ENCODE data around the gene ATG4B.
A peak's percentile ranks its signal among the peaks of the same experiment; 100 is the strongest.

Gene ATG4B

DNA sequence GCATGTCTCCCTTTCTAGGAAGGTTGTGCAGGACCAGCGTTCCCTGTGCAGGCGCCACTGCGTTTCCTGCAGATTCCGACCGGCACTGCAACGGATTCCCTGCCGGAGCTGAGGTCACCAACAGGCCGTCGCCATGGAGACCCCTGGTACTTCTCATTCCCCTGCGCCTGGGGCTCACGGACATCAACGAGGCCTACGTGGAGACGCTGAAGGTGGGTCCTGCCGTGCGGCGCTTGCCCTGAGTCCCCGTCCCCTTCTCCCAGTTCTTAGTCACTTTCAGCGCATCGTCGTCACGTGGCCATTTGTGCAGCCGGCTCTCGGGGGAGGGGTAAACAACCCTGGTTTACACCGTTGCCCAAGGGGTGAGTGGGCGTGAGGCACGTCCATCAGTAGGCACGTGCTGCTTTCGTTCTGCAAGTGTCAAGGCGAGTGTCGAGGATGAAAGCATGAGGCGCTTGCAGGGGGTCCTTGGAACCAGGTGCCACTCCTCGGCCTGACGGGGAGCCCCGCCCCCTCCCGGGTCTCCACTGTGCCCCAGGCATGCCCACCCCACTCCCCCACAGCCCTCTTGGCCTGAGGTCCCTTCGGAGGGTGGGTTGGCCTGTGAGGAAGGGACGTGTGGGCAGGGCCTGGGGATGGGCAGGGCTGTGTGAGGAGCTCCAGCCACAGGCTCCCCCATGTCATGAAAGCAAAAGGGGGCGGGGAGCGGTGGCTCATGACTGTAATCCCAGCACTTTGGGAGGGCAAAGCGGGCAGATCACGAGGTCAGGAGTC is 29.3 kb downstream of the ATG4B start:
- no peak for DNase-seq (ENCODE audit: low read depth)

DNA sequence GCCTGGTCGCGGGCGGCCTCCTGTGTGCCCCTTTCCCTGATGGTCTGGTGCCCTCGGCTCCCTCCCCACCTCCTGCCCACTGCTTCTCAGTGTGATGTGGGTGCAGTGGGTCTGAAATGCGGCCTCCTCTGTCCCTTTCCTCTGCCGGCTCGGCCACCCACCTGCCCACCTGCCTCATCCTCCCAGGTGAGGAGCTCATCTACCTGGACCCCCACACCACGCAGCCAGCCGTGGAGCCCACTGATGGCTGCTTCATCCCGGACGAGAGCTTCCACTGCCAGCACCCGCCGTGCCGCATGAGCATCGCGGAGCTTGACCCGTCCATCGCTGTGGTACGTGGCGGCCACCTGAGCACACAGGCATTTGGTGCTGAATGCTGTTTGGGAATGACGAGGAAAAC is 30.9 kb downstream of the ATG4B start:
- no peak for DNase-seq (ENCODE audit: low read depth)

DNA sequence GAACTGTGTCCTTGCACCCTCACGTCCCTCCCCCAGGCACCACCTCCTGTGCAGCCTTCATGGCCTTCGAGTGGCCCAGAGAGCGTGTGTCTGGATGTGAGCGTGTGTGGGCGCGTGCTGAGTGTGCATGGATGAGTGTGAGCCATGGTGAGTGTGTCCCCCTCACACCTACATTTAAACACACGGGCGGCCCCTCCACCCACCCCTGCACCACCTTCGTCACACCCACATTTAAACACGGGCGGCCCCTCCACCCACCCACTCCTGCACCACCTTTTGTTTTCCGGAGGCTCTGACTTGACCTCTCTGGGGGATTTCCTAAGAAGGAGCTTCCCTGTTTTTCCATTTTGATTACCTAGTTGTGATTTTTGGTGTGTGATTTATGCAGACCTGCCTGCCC is 31.3 kb downstream of the ATG4B start:
- DNase-seq (ENCODE audit: low read depth) = no peak

DNA sequence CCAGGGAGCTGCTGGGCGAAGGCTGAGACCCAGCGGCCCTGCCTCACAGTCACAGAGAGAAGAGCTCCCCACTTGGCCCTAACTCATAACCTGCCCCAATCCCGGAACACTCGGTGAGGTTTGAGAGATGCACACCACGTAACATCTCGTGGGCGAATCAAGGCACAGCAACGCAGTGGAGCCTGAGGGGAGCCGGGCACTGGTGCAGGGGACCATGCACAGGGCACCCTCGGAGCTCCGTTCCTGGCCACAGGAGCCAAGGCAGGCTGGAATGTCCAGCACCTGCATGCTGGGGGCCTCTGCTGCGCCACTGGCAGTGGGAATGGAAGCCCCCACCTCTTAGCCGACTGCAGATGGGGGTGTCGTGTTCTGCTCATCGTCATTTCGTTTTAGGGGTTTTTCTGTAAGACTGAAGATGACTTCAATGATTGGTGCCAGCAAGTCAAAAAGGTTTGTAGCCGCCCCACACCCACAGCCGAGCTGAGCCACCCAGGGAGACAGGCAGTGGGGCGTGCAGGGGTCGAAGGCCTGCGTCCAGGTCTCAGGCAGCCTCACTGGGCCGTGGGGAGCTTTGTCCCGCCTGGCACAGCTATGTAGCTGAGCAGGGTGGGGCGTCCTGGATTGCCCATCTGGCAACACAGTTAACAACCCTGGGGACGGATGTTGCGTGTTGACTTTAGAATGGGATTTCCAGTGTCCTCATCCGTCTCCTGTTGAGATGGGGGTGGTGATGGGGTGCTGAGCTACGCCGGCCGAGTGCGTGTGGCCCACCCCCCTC is 33.0 kb downstream of the ATG4B start:
- DNase-seq (ENCODE audit: low read depth) = no peak

DNA sequence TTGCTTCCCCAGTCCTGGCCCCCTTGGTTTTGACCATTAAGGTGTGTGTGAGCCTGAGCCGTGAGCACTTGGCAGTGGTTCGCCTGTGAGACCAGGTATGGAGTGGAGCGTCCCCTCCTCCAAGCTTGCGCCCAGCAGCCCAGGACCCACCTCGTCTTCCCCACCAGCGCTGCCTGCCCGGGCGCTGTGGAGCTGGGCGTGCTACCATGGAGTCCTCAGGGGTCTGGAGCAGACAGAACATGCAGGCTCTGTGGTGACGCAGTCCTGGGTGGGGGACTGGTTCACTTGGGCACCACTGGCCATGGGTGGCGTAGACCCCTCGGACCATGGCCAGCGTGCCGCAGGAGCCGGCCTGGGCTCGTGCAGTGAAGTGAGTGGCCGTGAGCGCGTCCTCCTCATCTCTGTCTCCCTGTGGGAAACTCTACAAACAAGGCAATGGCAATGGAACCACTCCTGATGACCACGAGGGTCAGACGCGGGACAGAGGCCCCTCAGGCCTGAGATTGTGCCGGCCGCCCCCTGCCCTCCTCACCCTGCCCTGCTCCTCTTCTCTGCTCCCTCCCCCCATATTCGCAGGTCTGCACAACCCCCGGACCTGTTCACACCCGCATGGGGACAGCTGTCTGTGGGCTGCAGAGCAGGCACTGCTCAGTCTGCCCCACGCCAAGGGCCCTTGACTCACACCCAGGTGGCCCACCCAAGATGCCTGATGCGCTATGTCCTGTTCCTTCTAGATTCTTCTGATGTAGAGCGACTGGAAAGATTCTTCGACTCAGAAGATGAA is 34.2 kb downstream of the ATG4B start:
- no peak for DNase-seq (ENCODE audit: low read depth)

DNA sequence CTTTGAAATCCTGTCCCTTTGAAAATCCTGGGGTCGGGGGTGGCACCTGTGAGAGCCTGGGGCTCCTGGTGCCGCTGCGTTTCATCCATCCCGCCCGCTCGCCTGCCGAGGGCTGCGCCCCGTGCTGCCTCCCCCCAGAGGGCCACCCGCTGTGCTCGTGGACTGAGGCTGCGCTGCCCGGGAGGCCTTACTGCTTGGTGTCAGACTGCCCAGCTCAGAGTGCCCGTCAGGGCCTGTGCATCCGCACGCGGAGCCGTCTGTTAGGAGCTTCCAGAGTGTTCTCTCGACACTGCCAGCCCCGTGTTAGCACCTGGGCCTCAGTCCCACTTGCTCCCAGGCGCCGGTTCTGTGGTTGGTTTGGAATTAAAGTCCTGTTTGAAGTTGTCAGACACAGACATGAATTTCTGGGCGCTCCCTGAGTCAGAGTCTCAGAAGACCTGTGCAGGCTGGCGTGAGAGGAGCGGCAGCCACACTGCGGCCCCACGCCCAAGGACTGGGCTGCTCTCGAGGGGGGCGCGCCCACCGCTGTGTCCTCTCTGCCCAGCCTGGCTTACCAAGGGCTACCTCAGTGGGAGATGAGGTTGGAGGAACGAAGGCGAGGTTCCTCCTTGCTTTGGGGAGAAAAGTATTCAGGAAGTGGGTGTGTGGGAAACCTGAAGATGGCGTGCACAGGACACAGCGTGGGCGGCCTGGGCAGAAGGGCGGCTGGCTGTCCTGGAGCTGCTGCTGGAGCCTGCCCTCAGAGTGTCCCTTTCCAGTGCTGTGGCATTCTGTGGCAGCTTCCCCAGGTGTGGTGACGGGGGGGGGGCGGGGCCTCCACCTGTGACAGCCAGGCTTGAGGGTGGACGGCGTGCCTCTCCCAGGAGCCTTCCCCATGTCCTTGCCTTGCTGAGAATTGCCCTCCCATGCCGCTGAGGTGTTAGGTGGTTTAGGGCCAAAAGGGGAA is 35.0 kb downstream of the ATG4B start:
- DNase-seq (ENCODE audit: low read depth) = no peak

DNA sequence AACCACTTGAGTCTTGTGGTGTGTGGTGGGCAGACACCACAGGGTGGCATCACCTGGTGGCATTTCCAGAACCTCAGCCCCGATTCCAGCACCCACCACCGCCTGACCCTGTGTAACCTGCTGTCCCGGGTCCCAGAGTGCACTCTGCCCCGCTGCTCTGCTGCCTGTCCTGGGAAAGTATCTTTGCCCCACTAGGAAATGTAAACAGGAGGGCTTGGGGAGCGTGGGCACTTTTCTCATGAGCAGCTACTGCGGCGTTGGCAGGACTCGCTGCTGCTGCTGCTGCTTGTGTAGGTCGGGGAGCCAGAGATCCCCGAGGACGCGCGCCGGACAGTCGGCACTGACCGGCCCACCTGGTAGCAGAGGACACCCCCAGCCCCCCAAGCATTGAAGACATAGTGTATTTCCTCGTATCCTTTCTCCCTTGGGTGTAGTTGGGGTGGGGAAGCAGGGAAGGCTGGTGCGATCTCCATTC is 35.7 kb downstream of the ATG4B start:
- DNase-seq (ENCODE audit: low read depth) = no peak

DNA sequence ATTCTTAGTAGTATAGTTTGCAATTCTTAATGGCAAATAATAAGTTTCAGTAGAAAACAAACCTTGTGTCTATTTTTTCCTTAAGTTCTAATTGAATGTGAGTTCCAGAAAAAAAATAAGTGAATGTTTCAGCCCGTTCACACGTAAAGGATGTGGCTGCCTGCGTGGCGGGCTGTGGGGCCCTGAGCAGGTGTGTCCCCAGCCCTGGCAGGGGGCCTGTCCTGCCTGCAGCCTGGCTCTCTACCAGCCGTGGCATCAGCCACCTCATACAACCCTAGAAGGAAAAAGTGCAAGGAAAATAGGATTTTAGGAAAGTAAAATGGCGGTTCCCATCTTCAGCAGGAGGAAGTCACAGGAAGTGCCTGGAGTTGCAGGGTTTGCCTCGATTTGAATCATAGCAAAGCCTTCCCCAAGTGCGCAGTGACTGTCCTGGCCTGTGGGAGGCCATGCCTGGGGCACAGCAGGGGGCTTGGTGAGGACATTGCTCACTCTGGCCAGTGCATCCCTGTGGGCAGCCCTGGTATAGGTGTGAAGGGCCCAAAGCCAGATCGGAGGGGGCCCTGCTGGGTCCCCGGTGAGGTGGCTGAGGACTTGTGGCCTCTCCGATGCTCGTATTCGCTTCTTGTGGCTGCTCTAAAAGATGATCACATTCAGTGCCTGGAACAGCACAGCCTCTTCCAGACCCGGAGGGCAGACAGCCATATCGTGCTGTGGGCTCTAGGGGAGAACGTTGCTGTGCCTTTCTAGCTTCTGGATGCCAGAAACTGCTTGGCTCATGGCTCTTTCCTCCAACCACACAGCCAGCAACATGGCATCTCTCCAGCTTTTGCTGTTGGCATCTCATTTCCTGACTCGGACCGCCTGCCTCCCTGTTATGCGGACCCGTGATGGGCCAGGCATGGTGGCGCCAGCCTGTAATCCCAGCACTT is 36.6 kb downstream of the ATG4B start:
- no peak for DNase-seq (ENCODE audit: low read depth)

DNA sequence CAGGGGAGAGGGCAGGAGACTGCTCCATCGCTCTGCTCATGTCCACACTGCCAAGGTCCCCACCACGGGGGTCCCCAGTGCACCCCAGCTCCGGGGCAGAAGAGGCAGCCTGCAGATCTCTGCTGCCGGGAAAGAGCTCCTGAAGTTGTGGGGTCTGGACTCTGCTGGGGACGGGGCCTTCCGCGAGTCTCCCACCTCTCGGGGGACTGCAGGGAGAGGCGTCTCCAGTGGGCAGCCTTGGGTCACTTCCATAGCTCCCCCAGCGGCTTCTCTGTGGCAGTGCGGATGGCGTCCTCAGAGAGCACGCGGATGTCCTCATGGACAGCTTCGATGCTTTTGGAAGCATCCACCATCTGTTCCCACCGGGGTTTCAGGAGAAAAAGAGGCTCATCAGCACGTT is 38.4 kb downstream of the ATG4B start:
- DNase-seq (ENCODE audit: low read depth) = no peak

DNA sequence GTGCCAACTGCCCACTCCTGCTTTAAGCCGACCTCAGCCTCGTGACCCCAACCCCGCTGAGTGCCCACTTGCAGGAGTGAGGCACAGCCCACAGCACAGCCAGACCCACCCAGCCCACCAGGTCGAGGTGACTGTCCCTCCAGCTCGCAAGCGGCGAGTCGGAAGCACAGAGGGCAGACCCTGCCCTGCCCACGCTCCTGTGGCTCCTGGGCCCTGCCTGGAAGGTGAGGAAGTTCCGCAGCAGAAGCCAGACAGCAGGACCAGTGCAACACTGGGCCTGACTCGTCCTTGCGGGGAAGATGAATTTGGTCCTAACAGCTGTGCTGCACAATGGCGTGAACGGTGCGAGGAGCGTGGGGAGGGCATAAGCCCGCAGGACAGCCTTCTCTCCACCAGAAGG is 39.2 kb downstream of the ATG4B start:
- no peak for DNase-seq (ENCODE audit: low read depth)

DNA sequence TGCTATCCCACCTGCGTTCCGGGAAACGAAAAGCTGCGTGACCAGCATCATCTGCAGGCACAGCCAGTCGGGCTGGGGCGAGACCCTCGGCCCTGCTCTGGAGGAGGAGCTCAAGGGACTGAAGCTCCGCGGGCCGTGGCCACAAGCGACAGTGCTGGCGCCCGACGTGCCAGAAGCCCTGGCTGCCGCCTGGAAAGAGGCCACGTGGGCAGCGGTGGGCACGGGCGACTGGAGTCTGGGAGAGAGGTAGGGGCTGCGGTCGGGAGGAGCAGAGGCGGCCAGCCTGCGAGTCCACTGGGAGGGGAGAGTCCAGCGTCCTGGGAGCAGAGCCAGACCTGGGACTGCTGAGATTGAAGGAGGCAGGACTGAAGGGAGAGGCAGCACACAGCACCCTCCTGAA is 39.9 kb downstream of the ATG4B start:
- no peak for DNase-seq (ENCODE audit: low read depth)

DNA sequence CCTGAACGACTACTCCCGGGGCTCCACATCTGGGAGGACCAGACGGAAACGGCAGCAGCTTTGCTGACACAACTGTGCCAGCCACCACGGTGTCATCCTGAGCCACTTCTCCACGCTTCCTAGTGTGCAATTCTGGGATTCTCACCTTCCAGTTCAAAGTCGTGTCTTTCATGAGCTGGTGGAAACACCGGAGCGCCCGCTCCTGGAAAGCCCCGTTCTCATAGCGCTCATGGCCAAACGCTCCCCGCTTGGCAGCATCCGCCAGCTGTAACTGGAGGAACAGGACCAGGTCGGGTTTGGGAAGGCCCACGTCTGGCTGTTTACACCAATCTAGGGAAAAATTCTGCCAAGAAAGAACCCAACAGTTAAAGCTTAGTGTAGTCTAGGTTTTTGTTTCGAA is 40.8 kb downstream of the ATG4B start:
- no peak for DNase-seq (ENCODE audit: low read depth)

DNA sequence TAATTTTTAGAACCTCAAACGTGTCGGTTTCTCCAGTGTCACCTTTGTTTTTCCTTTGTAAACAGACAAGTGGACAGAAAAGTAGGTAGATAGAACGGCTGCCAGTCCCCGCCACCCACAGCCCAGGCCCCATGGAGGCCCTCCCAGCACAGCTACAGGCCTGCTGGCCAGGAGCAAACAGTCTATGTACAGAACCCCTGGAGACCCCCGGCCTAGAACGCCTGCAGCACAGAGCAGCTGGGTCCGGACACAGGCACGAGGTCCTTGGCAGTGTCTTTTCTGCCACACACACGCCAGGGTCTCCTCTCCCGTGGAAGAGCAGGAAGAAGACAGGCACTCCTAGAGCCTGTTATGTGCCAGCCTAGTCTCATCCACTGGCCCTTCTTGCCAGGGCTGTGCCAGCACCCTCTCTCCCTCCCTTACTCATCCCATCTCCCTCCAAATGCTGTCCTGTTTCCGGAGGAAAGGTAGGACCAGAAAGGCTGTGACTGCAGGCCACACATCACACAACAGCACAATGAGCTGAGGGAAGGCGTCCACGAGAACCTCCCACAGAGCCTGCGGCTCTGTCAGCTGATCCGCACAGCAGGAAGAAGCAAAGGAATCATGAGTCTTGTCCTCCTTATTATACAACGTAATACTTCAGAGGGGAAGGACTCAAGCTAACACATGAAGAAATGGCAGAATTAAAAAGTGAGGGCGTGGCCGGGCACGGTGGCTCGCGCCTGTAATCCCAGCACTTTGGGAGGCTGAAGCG is 41.5 kb downstream of the ATG4B start:
- DNase-seq (ENCODE audit: low read depth) = no peak

DNA sequence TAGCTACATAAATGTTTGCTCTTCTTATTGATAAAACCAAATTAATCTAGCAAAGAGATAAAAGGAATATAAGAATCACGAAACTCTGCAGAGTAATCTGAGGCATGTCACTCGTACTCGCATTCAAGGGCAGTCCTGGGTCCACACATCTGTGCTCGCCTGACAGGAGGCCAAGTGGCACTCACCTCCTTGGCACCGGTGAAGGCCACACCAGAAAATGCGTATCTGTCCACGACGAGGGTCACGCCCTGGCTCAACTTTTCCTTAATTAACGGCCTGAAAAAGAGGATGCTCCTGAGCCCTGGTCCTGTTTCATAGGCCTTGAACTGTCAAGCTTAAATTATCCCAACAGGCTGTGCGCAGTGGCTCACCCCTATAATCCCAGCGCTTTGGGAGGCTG is 42.6 kb downstream of the ATG4B start:
- no peak for DNase-seq (ENCODE audit: low read depth)

DNA sequence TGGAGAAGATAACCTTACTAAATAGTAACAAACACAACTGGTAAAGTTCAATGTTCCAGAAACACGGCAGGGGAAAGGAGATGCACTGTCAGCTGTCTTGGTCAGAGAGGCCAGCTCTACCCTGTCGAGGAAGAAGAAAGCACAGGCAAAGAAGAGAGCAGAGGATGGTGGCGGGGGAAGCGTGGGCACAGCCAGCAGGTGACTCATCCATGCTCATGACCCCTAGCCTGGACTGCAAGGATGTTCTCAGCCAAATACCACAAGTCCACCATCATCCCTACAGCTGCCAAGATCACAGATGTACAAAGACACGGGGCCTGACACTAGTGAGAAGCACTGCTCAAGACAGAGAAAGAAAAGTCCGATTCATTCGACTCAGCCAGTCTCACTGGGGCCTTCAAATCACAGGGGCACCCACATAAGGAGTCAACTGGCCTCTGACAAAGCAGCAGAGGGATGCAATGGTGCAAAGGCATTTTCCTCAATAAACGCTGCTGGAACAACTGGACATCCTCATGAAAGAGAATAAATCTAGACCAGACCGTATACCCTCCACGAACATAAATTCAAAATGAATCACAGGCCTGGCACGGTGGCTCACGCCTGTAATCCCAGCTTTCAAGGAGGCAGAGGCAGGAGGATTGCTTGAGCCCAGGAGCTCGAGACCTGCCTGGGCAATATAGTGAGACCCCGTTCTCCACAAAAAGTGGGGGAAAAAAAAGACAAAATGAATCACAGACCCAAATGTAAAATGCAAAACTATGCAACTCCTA is 43.5 kb downstream of the ATG4B start:
- no peak for DNase-seq (ENCODE audit: low read depth)

DNA sequence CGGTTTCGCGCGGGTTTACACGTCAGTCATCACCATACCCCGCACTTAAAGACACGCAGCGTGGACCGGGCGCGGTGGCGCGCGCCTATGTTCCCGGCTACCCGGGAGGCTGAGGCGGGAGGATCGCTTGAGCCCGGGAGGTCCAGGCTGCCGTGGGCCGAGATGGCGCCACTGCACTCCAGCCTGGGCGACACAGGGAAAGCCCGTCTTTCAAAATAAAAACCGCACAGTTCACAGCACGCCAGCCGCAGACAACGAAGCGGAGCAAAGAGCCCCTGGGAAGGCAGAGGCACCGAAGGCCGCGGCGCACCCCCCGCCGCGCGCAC is 48.8 kb downstream of the ATG4B start:
- DNase-seq (ENCODE audit: low read depth) = no peak

DNA sequence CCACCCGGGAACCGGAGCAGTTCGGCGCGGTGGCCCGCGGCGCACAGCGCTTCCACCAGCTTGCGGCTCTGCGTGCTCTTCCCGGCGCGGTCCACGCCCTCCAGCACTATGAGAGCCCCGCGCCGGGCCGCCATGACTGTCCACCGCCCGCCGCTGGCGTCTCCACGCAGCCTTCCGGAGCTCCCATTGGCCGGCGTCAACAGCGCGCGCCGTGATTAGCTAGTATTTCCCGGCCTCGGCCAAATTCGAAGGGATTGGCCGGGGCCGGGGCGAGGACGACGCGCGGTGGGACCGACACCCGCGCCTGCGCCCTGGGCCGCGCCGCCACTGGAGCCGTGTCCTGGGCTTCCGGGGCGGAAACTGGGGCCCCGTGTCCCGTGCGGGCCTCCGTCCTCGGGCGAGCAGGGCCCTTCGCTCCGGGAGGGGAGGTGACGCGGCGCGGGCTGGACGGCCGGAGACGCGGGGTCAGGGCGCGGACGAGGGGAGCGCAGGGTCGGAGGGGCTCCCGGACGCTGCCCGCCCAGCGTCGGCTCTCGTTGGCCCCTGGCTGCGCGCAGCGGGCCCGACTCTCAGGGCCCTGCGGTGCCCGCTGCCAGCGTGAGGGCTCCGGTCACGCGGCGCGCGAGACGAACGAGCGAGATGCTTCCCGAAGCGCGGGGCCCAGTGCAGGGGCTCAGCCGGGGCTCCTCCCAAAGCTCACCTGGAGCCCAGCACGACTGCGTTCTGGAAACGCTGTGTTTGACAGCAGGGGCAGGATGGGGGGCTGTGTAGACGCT is 49.3 kb downstream of the ATG4B start, which contains the start of gene DTYMK:
Gene DTYMK, minus strand, starts transcription at position 166 of the 776 bp plus-strand sequence. Its CDS starts 32 bp downstream, at position 134.
- peak; percentile 96 for DNase-seq (ENCODE audit: low read depth)

DNA sequence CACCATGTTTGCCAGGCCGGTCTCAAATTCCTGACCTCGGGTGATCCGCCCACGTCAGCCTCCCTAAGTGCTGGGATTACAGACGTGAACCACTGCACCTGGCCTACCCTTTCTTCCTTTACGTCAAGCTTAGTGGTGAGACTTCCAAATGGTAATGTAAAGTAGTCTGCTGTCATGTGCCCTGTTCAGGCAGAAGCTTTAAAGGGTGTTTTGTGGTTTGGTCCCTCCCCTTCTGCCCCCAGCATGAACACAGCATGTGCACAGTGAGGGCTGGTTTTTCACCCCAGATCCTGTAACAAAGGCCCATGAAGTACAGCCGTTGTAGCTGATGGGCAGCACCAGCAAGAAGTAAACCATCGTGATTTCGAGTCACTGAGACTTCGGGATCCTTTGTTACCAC is 51.8 kb downstream of the ATG4B start:
- DNase-seq (ENCODE audit: low read depth) = peak; percentile 22

Measured in activated T-helper 1 cell treated with Interleukin-2 at 50 U/mL for 16 hours (primary cell).